K562 (cell line): ENCODE results near the gene SENP7. TPM values are rescaled to one million over a fixed set of nuclear protein-coding genes. Genes with fewer than 3 reads are reported as not detected.
A peak's percentile ranks its signal among the peaks of the same experiment; 100 is the strongest.

Experiments used
- FOS ChIP-seq: IDR thresholded peaks from 3 replicates; pipeline ENCODE4 v1.6.1; 2011; ENCODE audit not compliant: insufficient read length; ENCODE audit errors: extremely low read depth
- ILK ChIP-seq: fragments of 450-650 bp; IDR thresholded peaks from 2 replicates; pipeline ENCODE4 v1.6.1; 2016; ENCODE audit warnings: missing genetic modification characterization, low read depth, mild to moderate bottlenecking, missing compliant biosample characterization, moderate library complexity, borderline replicate concordance
- KAT7 ChIP-seq: sonication (generic); formaldehyde crosslinking; IDR thresholded peaks from 2 replicates; pipeline ENCODE4 v1.8.0; 2022; ENCODE audit warnings: missing genetic modification reagents, mild to moderate bottlenecking, borderline replicate concordance
- MAFG ChIP-seq: fragments of 450-650 bp; conservative IDR thresholded peaks from 2 replicates; pipeline ENCODE4 v1.6.1; 2016; ENCODE audit warnings: missing genetic modification characterization, missing compliant biosample characterization
- POLR2H ChIP-seq: IDR thresholded peaks from 2 replicates; pipeline ENCODE4 v1.6.1; 2016; ENCODE audit warnings: missing genetic modification characterization, low read depth, mild to moderate bottlenecking, control low read depth, missing compliant biosample characterization, moderate library complexity
- PTRF ChIP-seq: fragments of 450-650 bp; IDR thresholded peaks from 2 replicates; pipeline ENCODE4 v1.6.1; 2016; ENCODE audit warnings: mild to moderate bottlenecking, missing genetic modification characterization, missing compliant biosample characterization
- RBM22 ChIP-seq: fragments of 200-400 bp; formaldehyde crosslinking; IDR thresholded peaks from 2 replicates; pipeline ENCODE4 v1.6.1; 2018; ENCODE audit warnings: low read length, low read depth; ENCODE audit not compliant: poor library complexity, severe bottlenecking
- RHOXF2B ChIP-seq: fragments of 250-450 bp; sonication (Bioruptor Pico); conservative IDR thresholded peaks from 2 replicates; pipeline ENCODE4 v1.5.1; 2021
- SMARCC2 ChIP-seq: fragments of 450-650 bp; IDR thresholded peaks from 2 replicates; pipeline ENCODE4 v1.6.1; 2017; ENCODE audit warnings: antibody characterized with exemption, moderate library complexity, mild to moderate bottlenecking, low read depth
- SOX6 ChIP-seq: fragments of 450-650 bp; IDR thresholded peaks from 2 replicates; pipeline ENCODE4 v1.6.1; 2014; ENCODE audit warnings: mild to moderate bottlenecking
- STAG1 ChIP-seq: sonication (generic); formaldehyde crosslinking; IDR thresholded peaks from 2 replicates; pipeline ENCODE4 v1.5.0; 2020; ENCODE audit warnings: missing genetic modification reagents, borderline replicate concordance
- TCF7L2 ChIP-seq: fragments of 150-350 bp; IDR thresholded peaks from 2 replicates; pipeline ENCODE4 v1.6.1; 2016; ENCODE audit warnings: low read depth, mild to moderate bottlenecking, low read length, moderate library complexity
- ZBTB11 ChIP-seq, 3 experiments: fragments of 200-800 bp in 1 of 3; fragments of 250-450 bp in 1 of 3; fragments of 450-650 bp in 1 of 3; sonication (Bioruptor Pico) in 1 of 3; sonication (Bioruptor generic) in 1 of 3; formaldehyde crosslinking in 1 of 3; IDR thresholded peaks; 2 replicates each; pipeline versions ENCODE4 v1.6.1 to v1.8.0; 2016 to 2022; ENCODE audit warnings: mild to moderate bottlenecking in 2 of 3, missing genetic modification characterization in 2 of 3, missing compliant biosample characterization in 1 of 3, moderate library complexity in 1 of 3
- ZBTB2 ChIP-seq: fragments of 450-650 bp; IDR thresholded peaks from 2 replicates; pipeline ENCODE4 v1.6.1; 2016; ENCODE audit warnings: antibody characterized with exemption
- ZHX1 ChIP-seq: fragments of 150-350 bp; conservative IDR thresholded peaks from 2 replicates; pipeline ENCODE4 v1.6.1; 2014; ENCODE audit warnings: low read length
- ZNF311 ChIP-seq: fragments of 250-450 bp; sonication (Bioruptor Pico); IDR thresholded peaks from 2 replicates; pipeline ENCODE4 v1.4.0; 2020; ENCODE audit warnings: mild to moderate bottlenecking, moderate library complexity
- ZNF316 ChIP-seq: fragments of 450-650 bp; IDR thresholded peaks from 2 replicates; pipeline ENCODE4 v1.6.1; 2016
- ZNF717 ChIP-seq: fragments of 250-450 bp; sonication (Bioruptor Pico); IDR thresholded peaks from 2 replicates; pipeline ENCODE4 v1.5.0; 2021
- polyA plus RNA-seq, 8 experiments: library from polyadenylated mRNA; depleted of rRNA in 4 of 8; stranded (reverse) in 5 of 8; unstranded in 3 of 8; fragments of >200 nt; fragmentation: Nextera tagmentation in 2 of 8; fragmentation: Illumina TruSeq in 1 of 8; extraction: Ambion mirVana in 2 of 8; extraction: Trizol in 1 of 8; gene quantifications; 2 replicates each; pipeline versions ENCODE4 v1.2.1 to v1.2.3, GENCODE V29; 2011 to 2014; ENCODE audit warnings: inconsistent platforms in 1 of 8, missing spikeins in 1 of 8
- total RNA-seq, 7 experiments: library from RNA; depleted of rRNA in 6 of 7; stranded (reverse); fragments of >200 nt in 6 of 7; fragmentation: Illumina TruSeq in 2 of 7; extraction: Trizol in 2 of 7; gene quantifications; 2 replicates each; pipeline versions ENCODE4 v1.2.1 to v1.2.3, GENCODE V29; 2011 to 2021; ENCODE audit warnings: low replicate concordance in 1 of 7

The SENP7 gene
- total and polyA plus RNA-seq, 9 of the 15 experiments (the other 6 are each of a cell fraction or from before 2014, with no cell fraction given) = 4.1 to 21.9 (median 10.7) TPM

GRCh38 chr3:101532783-101533602 lies 20.0 kb upstream of the SENP7 start (continued):
- no peak; the same call in 1 of the 2 replicates for TF ChIP-seq SMARCC2
- TF ChIP-seq SOX6 = 0 out of 2 replicates have a peak, but pooled peaks have one; percentile 25
- 0 out of 6 replicates have a peak, but pooled peaks of 1 of the 3 experiments have one; percentile 10 for TF ChIP-seq ZBTB11 (CRISPR knock-in tag; IDR thresholded peaks at IDR 0.05)
- no peak for TF ChIP-seq STAG1 (CRISPR knock-in tag)
- 0 out of 2 replicates have a peak, but pooled peaks have one; percentile 8 for TF ChIP-seq PTRF (tag)
- TF ChIP-seq MAFG = 0 out of 2 replicates have a peak, but pooled peaks have one; percentile 5
- no peak for TF ChIP-seq TCF7L2
- TF ChIP-seq FOS = no peak
- no peak for TF ChIP-seq ZHX1
- no peak; the same call in 1 of the 2 replicates for TF ChIP-seq ILK (tag)
- TF ChIP-seq ZNF717 = no peak
- no peak for TF ChIP-seq KAT7 (CRISPR knock-in tag)
- TF ChIP-seq ZNF316 = peak; percentile 69
- TF ChIP-seq ZBTB2 = 0 out of 2 replicates have a peak, but pooled peaks have one; percentile 13
- TF ChIP-seq RHOXF2B = no peak
- no peak for TF ChIP-seq POLR2H (tag)
- 0 out of 2 replicates have a peak, but pooled peaks have one; percentile 50 for TF ChIP-seq ZNF311 (CRISPR knock-in tag)
- no peak for TF ChIP-seq RBM22
